GM19468 (cell line): Measurements from ENCODE around the gene KLK5.
"Not testable (repeated sequence)": the region's sequence is repeated elsewhere in the genome, so short reads cannot be mapped to it uniquely, and the experiment has no call there.

Experiments
- ATAC-seq: cut with Tn5 transposase; IDR thresholded peaks from one replicate; pipeline ENCODE4 v1.9.1; 2021; ENCODE audit warnings: mild to moderate bottlenecking, moderate library complexity, moderate number of reproducible peaks; ENCODE audit not compliant: unreplicated experiment; ENCODE audit errors: extremely low read depth

Gene KLK5

GRCh38 chr19:50896089-50896590, 56.7 kb downstream of the KLK5 start:
- not testable (repeated sequence) for ATAC-seq

- ATAC-seq, result no peak
Observed at GRCh38 chr19:50894478-50895356, 58.1 kb downstream of the KLK5 start.
